H1 (cell line): ENCODE measurements around the gene NPTXR. TPM values are rescaled to one million over a fixed set of nuclear protein-coding genes. Genes with fewer than 3 reads are reported as not detected.

Experiments used
- CTCF ChIA-PET: fragments of 300-600 bp; sonication (Branson Sonifier 250); formaldehyde crosslinking; loops from one replicate; lab custom pipeline; 2021; ENCODE audit not compliant: partially characterized antibody; lab: Charles Lee
- POLR2A ChIA-PET: fragments of 300-600 bp; sonication (Branson Sonifier 250); formaldehyde crosslinking; loops from one replicate; lab custom pipeline; 2021; ENCODE audit warnings: inconsistent platforms; ENCODE audit not compliant: partially characterized antibody; lab: Charles Lee
- DNase-seq, 2 experiments: peaks; one replicate each; pipeline versions ENCODE4 v3.0.0 to v3.0.0-alpha.2; 2010 to 2022; ENCODE audit warnings: low spot score in 2 of 2, low read depth in 1 of 2, mixed read lengths in 1 of 2
- FAIRE-seq: peaks from 2 replicates; lab custom pipeline; 2011; peaks lifted over from hg19 to GRCh38; lab: Jason Lieb, UNC
- H2AFZ ChIP-seq: 2 replicates; pipeline ENCODE4 v1.8.1; 2012; ENCODE audit warnings: low read length, inconsistent platforms
- H2AK5ac ChIP-seq: 2 replicates; pipeline ENCODE4 v1.6.1; 2013; ENCODE audit warnings: low read depth, low read length
- H2BK120ac ChIP-seq: replicated peaks from 2 replicates; pipeline ENCODE3; 2013; ENCODE audit warnings: low read depth, low read length, inconsistent platforms
- H2BK12ac ChIP-seq: 2 replicates; pipeline ENCODE4 v1.6.1; 2013; ENCODE audit warnings: low read depth, low read length
- H2BK15ac ChIP-seq: 2 replicates; pipeline ENCODE4 v1.6.1; 2013; ENCODE audit warnings: low read length
- H2BK20ac ChIP-seq: 2 replicates; pipeline ENCODE4 v1.6.1; 2013; ENCODE audit warnings: low read length
- H2BK5ac ChIP-seq: 2 replicates; pipeline ENCODE4 v1.6.1; 2013; ENCODE audit warnings: low read depth, low read length
- H3K14ac ChIP-seq: 2 replicates; pipeline ENCODE4 v1.6.1; 2013; ENCODE audit warnings: inconsistent platforms; ENCODE audit not compliant: insufficient read length
- H3K18ac ChIP-seq: 2 replicates; pipeline ENCODE4 v1.6.1; 2013; ENCODE audit warnings: low read length; ENCODE audit errors: extremely low read depth
- H3K23ac ChIP-seq: 2 replicates; pipeline ENCODE4 v1.6.1; 2013; ENCODE audit warnings: inconsistent platforms; ENCODE audit not compliant: insufficient read length
- H3K23me2 ChIP-seq: 2 replicates; pipeline ENCODE4 v1.6.1; 2013; ENCODE audit warnings: low read depth, low read length
- H3K27ac ChIP-seq: 2 replicates; pipeline ENCODE4 v1.6.1; 2011; ENCODE audit warnings: low read depth, low read length, inconsistent platforms
- H3K27me3 ChIP-seq, 4 experiments: replicated peaks in 1 of 4; 1 replicate in 1 of 4; 2 replicates in 3 of 4; pipeline versions ENCODE4 v1.6.1 to v1.8.1; 2011 to 2013; ENCODE audit warnings: low read length in 3 of 4, mild to moderate bottlenecking in 3 of 4, inconsistent platforms in 2 of 4, mixed read lengths in 2 of 4, moderate library complexity in 1 of 4; ENCODE audit not compliant: control insufficient read depth in 3 of 4, insufficient read depth in 3 of 4; ENCODE audit errors: extremely low read depth in 1 of 4
- H3K36me3 ChIP-seq, 4 experiments: 2 replicates each; pipeline versions ENCODE4 v1.6.1 to v1.8.1; 2011 to 2013; ENCODE audit warnings: mild to moderate bottlenecking in 4 of 4, low read length in 3 of 4, moderate library complexity in 2 of 4, control low read depth in 1 of 4, inconsistent platforms in 1 of 4; ENCODE audit not compliant: insufficient read depth in 4 of 4, control insufficient read depth in 2 of 4
- H3K4ac ChIP-seq: replicated peaks from 2 replicates; pipeline ENCODE3; 2013; ENCODE audit warnings: low read length, low read depth, mixed read lengths, inconsistent platforms; ENCODE audit not compliant: insufficient read length
- H3K4me1 ChIP-seq, 4 experiments: replicated peaks in 1 of 4; 1 replicate in 1 of 4; 2 replicates in 3 of 4; pipeline versions ENCODE4 v1.6.1 to v1.8.1; 2011 to 2013; ENCODE audit warnings: low read length in 3 of 4, inconsistent platforms in 2 of 4, mixed read lengths in 1 of 4; ENCODE audit not compliant: insufficient read depth in 4 of 4, control insufficient read depth in 3 of 4
- H3K4me2 ChIP-seq, 2 experiments: 2 replicates each; pipeline versions ENCODE4 v1.6.1 to v1.8.1; 2011 to 2013; ENCODE audit warnings: low read depth in 2 of 2, low read length in 2 of 2, control low read depth in 1 of 2, inconsistent platforms in 1 of 2, mild to moderate bottlenecking in 1 of 2; ENCODE audit not compliant: insufficient read depth in 1 of 2
- H3K4me3 ChIP-seq, 4 experiments: fragments of 200-600, 300-600 bp in 1 of 4; sonication (generic), shearing (Covaris generic), sonication (Bioruptor Twin) in 1 of 4; 2 replicates each; pipeline versions ENCODE4 v1.5.1 to v1.8.1; 2011 to 2016; ENCODE audit warnings: low read length in 4 of 4, low read depth in 3 of 4, control low read depth in 2 of 4, inconsistent platforms in 2 of 4, mild to moderate bottlenecking in 2 of 4, mixed read lengths in 1 of 4, moderate library complexity in 1 of 4; ENCODE audit not compliant: insufficient read depth in 2 of 4; ENCODE audit errors: extremely low read depth in 1 of 4
- H3K56ac ChIP-seq: replicated peaks from 2 replicates; pipeline ENCODE3; 2013; ENCODE audit warnings: low read depth, mild to moderate bottlenecking, mixed read lengths, low read length, inconsistent platforms; ENCODE audit not compliant: insufficient read length
- H3K79me1 ChIP-seq: 2 replicates; pipeline ENCODE4 v1.6.1; 2013; ENCODE audit warnings: low read depth, low read length, control low read depth
- H3K79me2 ChIP-seq, 2 experiments: 2 replicates each; pipeline versions ENCODE4 v1.6.1 to v1.8.1; 2012 to 2013; ENCODE audit warnings: low read length in 2 of 2, mild to moderate bottlenecking in 2 of 2, inconsistent platforms in 1 of 2; ENCODE audit not compliant: insufficient read depth in 2 of 2, control insufficient read depth in 1 of 2
- H3K9ac ChIP-seq, 4 experiments: replicated peaks in 1 of 4; 1 replicate in 1 of 4; 2 replicates in 3 of 4; pipeline versions ENCODE4 v1.6.1 to v1.8.1; 2011 to 2013; ENCODE audit warnings: low read depth in 3 of 4, low read length in 3 of 4, control low read depth in 2 of 4, mild to moderate bottlenecking in 2 of 4, moderate library complexity in 2 of 4, inconsistent platforms in 1 of 4; ENCODE audit errors: extremely low read depth in 1 of 4
- H3K9me3 ChIP-seq, 2 experiments: 2 replicates each; pipeline versions ENCODE4 v1.6.1 to v1.8.1; 2012 to 2013; ENCODE audit warnings: mild to moderate bottlenecking in 2 of 2, moderate library complexity in 2 of 2, control low read depth in 1 of 2, inconsistent platforms in 1 of 2, low read depth in 1 of 2, low read length in 1 of 2, mixed read lengths in 1 of 2; ENCODE audit not compliant: insufficient read depth in 2 of 2
- H4K20me1 ChIP-seq, 2 experiments: replicated peaks in 1 of 2; 2 replicates each; pipeline versions ENCODE3 to v1.8.1; 2011 to 2013; ENCODE audit warnings: inconsistent platforms in 2 of 2, low read length in 2 of 2, mild to moderate bottlenecking in 1 of 2; ENCODE audit not compliant: insufficient read depth in 2 of 2, control insufficient read depth in 1 of 2
- H4K5ac ChIP-seq: 2 replicates; pipeline ENCODE4 v1.6.1; 2013; ENCODE audit warnings: low read length, low read depth, mixed read lengths, inconsistent platforms; ENCODE audit not compliant: insufficient read length
- H4K8ac ChIP-seq: 2 replicates; pipeline ENCODE4 v1.8.0; 2013; ENCODE audit warnings: mild to moderate bottlenecking, moderate library complexity, low read length, inconsistent platforms; ENCODE audit not compliant: insufficient read depth; ENCODE audit errors: extremely low read depth
- H4K91ac ChIP-seq: replicated peaks from 2 replicates; pipeline ENCODE3; 2013; ENCODE audit warnings: low read length, mixed read lengths, inconsistent platforms; ENCODE audit not compliant: insufficient read length
- ATF3 ChIP-seq: IDR thresholded peaks from 2 replicates; pipeline ENCODE4 v1.6.1; 2011; ENCODE audit warnings: low read depth, mild to moderate bottlenecking, low read length; ENCODE audit not compliant: insufficient read depth
- POLR2A ChIP-seq, 2 experiments: IDR thresholded peaks; 1 replicate in 1 of 2; 2 replicates in 1 of 2; pipeline ENCODE4 v1.6.1; 2011; ENCODE audit warnings: low read depth in 2 of 2, low read length in 2 of 2, mild to moderate bottlenecking in 2 of 2; ENCODE audit errors: control extremely low read depth in 1 of 2
- SP2 ChIP-seq: IDR thresholded peaks from 2 replicates; pipeline ENCODE4 v1.6.1; 2012; ENCODE audit warnings: mild to moderate bottlenecking, low read length, inconsistent platforms
- SP4 ChIP-seq: IDR thresholded peaks from 2 replicates; pipeline ENCODE4 v1.6.1; 2012; ENCODE audit warnings: low read length, inconsistent platforms
- WGBS, 2 experiments: shearing (Covaris generic) in 1 of 2; methylation state at CpG; one replicate each; pipeline versions ENCODE4 v1.1.6 to v1.1.7; 2013 to 2015; ENCODE audit warnings: low lambda C conversion rate in 2 of 2, mixed read lengths in 2 of 2, inconsistent platforms in 1 of 2, low coverage in 1 of 2, missing lambda C conversion rate in 1 of 2; ENCODE audit not compliant: insufficient replicate concordance in 2 of 2, insufficient coverage in 1 of 2, insufficient read length in 1 of 2; ENCODE audit errors: extremely low coverage in 1 of 2, missing lambda C conversion rate in 1 of 2; 5-methylcytosine and 5-hydroxymethylcytosine counted together
- polyA plus RNA-seq, 7 experiments: library from polyadenylated mRNA; depleted of rRNA in 3 of 7; stranded (reverse) in 5 of 7; unstranded in 2 of 7; fragments of >200 nt in 5 of 7; fragments of 200-250 nt in 2 of 7; gene quantifications; 1 replicate in 5 of 7; 2 replicates in 1 of 7; 4 replicates in 1 of 7; pipeline versions ENCODE4 v1.2.1 to v1.2.3, GENCODE V29; 2011 to 2013; ENCODE audit warnings: missing spikeins in 2 of 7, mixed read lengths in 2 of 7
- total RNA-seq: library from RNA; stranded (reverse); fragmentation: NEBNext Ultra II Directional; extraction: Animal tissue kit (Norgen Biotek cat#: 25700); gene quantifications from 2 replicates; pipeline ENCODE4 v1.2.1, GENCODE V29; 2021

NPTXR gene
- total and polyA plus RNA-seq, 2 of the 8 experiments (the other 6 are each of a cell fraction or from before 2014, with no cell fraction given), result 3.7 to 6.4 TPM

- no CpG with 5 or more reads among the region's 2 CpGs for WGBS, 2 experiments
- Histone ChIP-seq H3K79me1 (no peaks in the 10 kb centered on the region), H3K79me2 (no peaks in the 10 kb centered on the region), H2BK15ac (no peak overlapping the region), H3K27ac (no peak overlapping the region), H3K36me3 (no peaks in the 10 kb centered on the region), H3K14ac (no peak overlapping the region), H3K23ac (no peak overlapping the region), H4K91ac (no peak overlapping the region), H3K27me3 (peaks cover 0 to 10% (median 5%) of the 10 kb centered on the region in 4 experiments; a peak in 5 of 7 replicates), H2BK5ac (no peak overlapping the region), H3K4me2 (no peak overlapping the region), H3K4me1 (peaks cover 0 to 3% (median under 1%) of the 10 kb centered on the region in 4 experiments; a peak in 2 of 7 replicates), H3K4ac (no peak overlapping the region), H3K23me2 (no peaks in the 10 kb centered on the region), H2AK5ac (0 out of 2 replicates have a peak overlapping the region, but pooled peaks have one; percentile 24), H2BK20ac (no peak overlapping the region), H4K20me1 (no peaks in the 10 kb centered on the region), H4K8ac (no peak overlapping the region), H3K9ac (no peak overlapping the region), H3K9me3 (no peaks in the 10 kb centered on the region), H4K5ac (no peak overlapping the region), H3K4me3 (no peak overlapping the region), H2AFZ (no peak overlapping the region), H3K18ac (no peak overlapping the region), H2BK120ac (no peak overlapping the region), H3K56ac (no peak overlapping the region), H2BK12ac (no peak overlapping the region)
- no peak for FAIRE-seq
- CTCF ChIA-PET, result interaction anchor here (0.6 to 2.5 kb wide), 11 partner anchors 11 to 633 kb away, joined by 3 to 23 read pairs (median 3); no protein-coding TSS in a partner anchor
- DNase-seq, result no peak
- no peak for TF ChIP-seq POLR2A (IDR thresholded peaks at IDR 0.05; ENCODE audit: control extremely low read depth in 1 of 2, low read depth in 2 of 2, low read length in 2 of 2)
- TF ChIP-seq SP4, result no peak
- no peak for TF ChIP-seq SP2
- no peak for TF ChIP-seq ATF3
- POLR2A ChIA-PET, result interaction anchor here (0.5 to 1.4 kb wide), 3 partner anchors 11 to 40 kb away, joined by 3 read pairs; no protein-coding TSS in a partner anchor
Measured at GRCh38 chr22:38850399-38850798, 6.6 kb upstream of the NPTXR start.
